Lower leg skin (tissue), 4 donors: Measurements from ENCODE around the gene SDHC. TPM values are rescaled to one million over a fixed set of nuclear protein-coding genes. Genes with fewer than 3 reads are reported as not detected.
"Not testable (repeated sequence)": the region's sequence is repeated elsewhere in the genome, so short reads cannot be mapped to it uniquely, and the experiment has no call there.

Experiments used
- DNase-seq, 2 donors: peaks; one replicate each; pipeline ENCODE4 v3.0.0-alpha.2; 2019; ENCODE audit warnings: low spot score in 2 of 2
- H3K4me3 ChIP-seq: fragments of 200-600 bp; sonication (generic); 2 replicates; pipeline ENCODE4 v1.5.1; 2017; ENCODE audit warnings: mild to moderate bottlenecking, low read depth; ENCODE audit not compliant: poor library complexity, severe bottlenecking
- CTCF ChIP-seq, 3 donors: fragments of 450-650 bp; IDR thresholded peaks; one replicate each; pipeline ENCODE4 v1.5.1; 2016; ENCODE audit warnings: antibody characterized with exemption in 3 of 3, mild to moderate bottlenecking in 3 of 3, moderate library complexity in 2 of 3
- POLR2A ChIP-seq, 2 donors: fragments of 450-650 bp; IDR thresholded peaks; one replicate each; pipeline ENCODE4 v1.6.1; 2016 to 2017; ENCODE audit warnings: antibody characterized with exemption in 2 of 2, mild to moderate bottlenecking in 1 of 2, moderate library complexity in 1 of 2
- WGBS, 2 donors: methylation state at CpG; one replicate each; pipeline ENCODE4 v1.1.5; 2018; 5-methylcytosine and 5-hydroxymethylcytosine counted together
- intact Hi-C: fragments of 100-400 bp; cut with DNase I; formaldehyde crosslinking; loops from one replicate; pipeline ENCODE4 v1.15.0; 2023; ENCODE audit warnings: low total_unique reads
- total RNA-seq, 4 donors: library from RNA; depleted of rRNA; stranded (reverse); fragments of >200 nt; gene quantifications; one replicate each; pipeline ENCODE4 v1.1.0, GENCODE V29; 2016

The SDHC gene
- total RNA-seq, 4 donors from 2014 or later: 20.6 to 107 (median 52.2) TPM

DNA sequence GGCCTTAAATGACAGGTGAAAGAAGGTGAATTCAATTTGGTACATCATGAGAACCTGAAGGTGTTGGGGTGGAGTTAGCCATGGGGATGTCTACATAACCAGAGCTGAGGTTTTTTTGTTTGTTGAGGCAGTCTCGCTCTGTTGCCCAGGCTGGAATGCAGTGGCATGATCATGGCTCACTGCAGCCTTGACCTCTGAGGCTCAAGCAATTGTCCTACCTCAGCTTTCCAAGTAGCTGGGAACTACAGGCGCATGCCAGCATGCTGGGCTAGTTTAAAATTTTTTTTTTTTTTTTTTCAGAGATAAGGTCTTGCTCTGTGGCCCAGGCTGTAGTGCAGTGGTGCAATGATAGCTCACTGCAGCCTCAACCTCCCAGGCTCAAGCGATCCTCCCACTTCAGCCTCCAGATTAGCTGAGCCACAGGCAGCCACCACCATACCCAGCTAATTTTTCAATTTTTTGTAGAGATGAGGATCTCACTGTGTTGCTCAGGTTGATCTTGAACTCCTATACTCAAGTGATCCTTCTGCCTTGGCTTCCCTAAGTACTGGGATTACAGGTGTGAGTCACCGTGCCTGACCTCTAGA is 2.5 kb upstream of the SDHC start:
- no peak for DNase-seq
- no peak for TF ChIP-seq POLR2A (IDR thresholded peaks at IDR 0.05)
- TF ChIP-seq CTCF (IDR thresholded peaks at IDR 0.05): no peak
- H3K4me3 ChIP-seq: no peak overlapping the region
- intact Hi-C loops: no loop called here
- WGBS, 2 donors: 89 to 92% methylated on average over 4 of the region's 4 CpGs

GRCh38 chr1:161313554-161314200 is 504 bp upstream of the SDHC start:
- WGBS, 2 donors: 32 to 34% methylated on average over 28 of the region's 28 CpGs
- no peak for DNase-seq
- intact Hi-C loops: no loop called here
- H3K4me3 ChIP-seq: peak overlapping the region; percentile 87
- TF ChIP-seq CTCF (IDR thresholded peaks at IDR 0.05) (no peak), POLR2A (IDR thresholded peaks at IDR 0.05) (no peak)

DNA sequence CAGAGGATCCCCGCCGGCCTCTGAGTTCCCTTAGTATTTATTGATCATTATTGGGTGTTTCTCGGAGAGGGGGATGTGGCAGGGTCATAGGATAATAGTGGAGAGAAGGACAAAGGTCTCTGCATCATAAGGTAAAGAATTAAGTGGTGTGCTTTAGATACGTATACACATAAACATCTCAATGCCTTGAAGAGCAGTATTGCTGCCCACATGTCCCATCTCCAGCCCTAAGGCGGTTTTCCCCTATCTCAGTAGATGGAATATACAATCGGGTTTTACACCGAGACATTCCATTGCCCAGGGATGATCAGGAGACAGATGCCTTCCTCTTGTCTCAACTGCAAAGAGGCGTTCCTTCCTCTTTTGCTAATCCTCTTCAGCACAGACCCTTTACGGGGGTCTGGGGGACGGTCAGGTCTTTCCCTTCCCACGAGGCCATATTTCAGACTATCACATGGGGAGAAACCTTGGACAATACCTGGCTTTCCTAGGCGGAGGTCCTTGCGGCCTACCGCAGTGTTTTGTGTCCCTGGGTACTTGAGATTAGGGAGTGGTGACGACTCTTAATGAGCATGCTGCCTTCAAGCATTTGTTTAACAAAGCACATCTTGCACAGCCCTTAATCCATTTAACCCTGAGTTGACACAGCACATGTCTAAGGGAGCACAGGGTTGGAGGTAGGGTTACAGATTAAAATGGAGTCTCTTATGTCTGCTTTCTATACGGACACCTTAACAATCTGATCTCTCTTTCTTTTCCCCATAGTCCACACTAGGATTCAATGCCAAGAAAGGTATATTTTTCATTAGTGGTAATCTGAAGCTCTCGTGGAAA is 1.9 kb downstream of the SDHC start:
- H3K4me3 ChIP-seq, intact Hi-C loops, DNase-seq: not testable (repeated sequence)
- 79 to 80% methylated on average over 17 of the region's 17 CpGs for WGBS, 2 donors

GRCh38 chr1:161324020-161324419 is 9.8 kb downstream of the SDHC start:
- WGBS, 2 donors: 86 to 88% methylated on average over 4 of the region's 4 CpGs
- intact Hi-C loops: no loop called here
- no peak overlapping the region for H3K4me3 ChIP-seq
- TF ChIP-seq POLR2A (IDR thresholded peaks at IDR 0.05) (no peak), CTCF (IDR thresholded peaks at IDR 0.05) (no peak)
- no peak for DNase-seq

GRCh38 chr1:161330346-161330745 is 16.2 kb downstream of the SDHC start:
- 80 to 91% methylated on average over 4 of the region's 4 CpGs for WGBS, 2 donors
- DNase-seq: no peak
- no peak overlapping the region for H3K4me3 ChIP-seq
- intact Hi-C loops: no loop called here
- no peak for TF ChIP-seq POLR2A (IDR thresholded peaks at IDR 0.05)
- no peak for TF ChIP-seq CTCF (IDR thresholded peaks at IDR 0.05)

GRCh38 chr1:161333166-161333565 is 19.0 kb downstream of the SDHC start:
- intact Hi-C loops: no loop called here
- no peak for TF ChIP-seq POLR2A (IDR thresholded peaks at IDR 0.05)
- TF ChIP-seq CTCF (IDR thresholded peaks at IDR 0.05): no peak
- WGBS, 2 donors: 93 to 96% methylated on average over 9 of the region's 9 CpGs
- DNase-seq: no peak
- no peak overlapping the region for H3K4me3 ChIP-seq
